K562 (cell line): ENCODE data around the gene CHORDC1. TPM values are rescaled to one million over a fixed set of nuclear protein-coding genes. Genes with fewer than 3 reads are reported as not detected.

Source experiments
- ATAC-seq: fragments of 200-7000 bp; cut with Tn5 transposase; 3 replicates; pipeline ENCODE4 v1.9.1; 2020; ENCODE audit warnings: moderate library complexity
- BruUV-seq: library from RNA; stranded (reverse); fragments of 400-500 nt; replicated peaks from 2 replicates; lab custom pipeline; 2021; lab: Mats Ljungman, UMichigan
- CTCF ChIA-PET: fragments of 300-600 bp; formaldehyde crosslinking; extraction: SDS; loops from one replicate; lab custom pipeline; 2021; ENCODE audit warnings: low intra/inter-chr PET ratio; lab: Yijun Ruan, JAX
- POLR2A ChIA-PET: fragments of 300-600, 350-650 bp; sonication (Branson Sonifier 250); formaldehyde crosslinking; extraction: SDS; loops from one replicate; lab custom pipeline; 2021; ENCODE audit warnings: antibody characterized with exemption, inconsistent platforms; lab: Yijun Ruan, JAX
- DNase-seq, 4 experiments: peaks; one replicate each; pipeline versions ENCODE4 v3.0.0 to v3.0.0-alpha.2; 2011 to 2018; ENCODE audit warnings: low spot score in 3 of 4, mixed read lengths in 3 of 4; ENCODE audit errors: extremely low read depth in 1 of 4
- FAIRE-seq: peaks from 2 replicates; lab custom pipeline; 2011; peaks lifted over from hg19 to GRCh38; lab: Jason Lieb, UNC
- H2AFZ ChIP-seq: 2 replicates; pipeline ENCODE4 v1.6.0; 2011; ENCODE audit warnings: low read depth, low read length, control low read depth, inconsistent platforms
- H3K27ac ChIP-seq: fragments of 200-600 bp; 3 replicates; pipeline ENCODE4 v1.8.0; 2011; ENCODE audit warnings: low read depth, mild to moderate bottlenecking, control low read depth, inconsistent platforms, low read length, moderate library complexity, mixed read lengths; ENCODE audit errors: extremely low read depth
- H3K27me3 ChIP-seq, 2 experiments: fragments of 300-600 bp in 1 of 2; 2 replicates in 1 of 2; 3 replicates in 1 of 2; pipeline versions ENCODE4 v1.6.0 to v1.8.0; 2011; ENCODE audit warnings: inconsistent platforms in 2 of 2, low read length in 2 of 2, mild to moderate bottlenecking in 1 of 2, mixed read lengths in 1 of 2, moderate library complexity in 1 of 2; ENCODE audit not compliant: control insufficient read depth in 2 of 2, insufficient read depth in 2 of 2
- H3K36me3 ChIP-seq: fragments of 300-600 bp; 3 replicates; pipeline ENCODE4 v1.8.0; 2011; ENCODE audit warnings: mild to moderate bottlenecking, low read length, inconsistent platforms; ENCODE audit not compliant: control insufficient read depth, insufficient read depth
- H3K4me1 ChIP-seq, 2 experiments: fragments of 200-600 bp in 1 of 2; replicated peaks in 1 of 2; 2 replicates in 1 of 2; 3 replicates in 1 of 2; pipeline versions ENCODE4 v1.5.1 to v1.8.0; 2011; ENCODE audit warnings: inconsistent platforms in 2 of 2, low read length in 2 of 2, mild to moderate bottlenecking in 1 of 2, mixed read lengths in 1 of 2, moderate library complexity in 1 of 2; ENCODE audit not compliant: control insufficient read depth in 2 of 2, insufficient read depth in 2 of 2
- H3K4me2 ChIP-seq: 2 replicates; pipeline ENCODE4 v1.6.1; 2011; ENCODE audit warnings: low read length, control low read depth, inconsistent platforms, mixed read lengths; ENCODE audit not compliant: insufficient read depth
- H3K4me3 ChIP-seq: fragments of 200-600 bp; sonication (generic), shearing (Covaris generic); 2 replicates; pipeline ENCODE4 v1.5.1; 2016; ENCODE audit warnings: control low read depth, inconsistent platforms
- H3K79me2 ChIP-seq: fragments of 200-600 bp; 3 replicates; pipeline ENCODE4 v1.8.0; 2011; ENCODE audit warnings: low read length, inconsistent platforms; ENCODE audit not compliant: control insufficient read depth, insufficient read depth
- H3K9ac ChIP-seq, 2 experiments: 2 replicates each; pipeline versions ENCODE4 v1.6.0 to v1.6.1; 2011; ENCODE audit warnings: low read depth in 2 of 2, low read length in 2 of 2, control low read depth in 1 of 2, inconsistent platforms in 1 of 2, mild to moderate bottlenecking in 1 of 2, mixed read lengths in 1 of 2; ENCODE audit not compliant: insufficient read depth in 1 of 2
- H3K9me1 ChIP-seq: one replicate; pipeline ENCODE4 v1.6.0; 2011; ENCODE audit warnings: inconsistent platforms, mild to moderate bottlenecking, low read length, moderate library complexity; ENCODE audit not compliant: control insufficient read depth, insufficient read depth
- H3K9me3 ChIP-seq: replicated peaks from 2 replicates; pipeline ENCODE4 v1.5.1; 2011; ENCODE audit warnings: low read depth, low read length, inconsistent platforms; ENCODE audit not compliant: control insufficient read depth, insufficient read depth
- H4K20me1 ChIP-seq: replicated peaks from 2 replicates; pipeline ENCODE4 v1.6.1; 2011; ENCODE audit warnings: low read length, inconsistent platforms, mixed read lengths; ENCODE audit not compliant: control insufficient read depth, insufficient read depth
- ATF1 ChIP-seq, 2 experiments: fragments of 450-650 bp in 1 of 2; IDR thresholded peaks; 2 replicates each; pipeline ENCODE4 v1.6.1; 2016; ENCODE audit warnings: missing compliant biosample characterization in 1 of 2, missing genetic modification characterization in 1 of 2
- HMGN3 ChIP-seq: IDR thresholded peaks from 2 replicates; pipeline ENCODE4 v1.6.1; 2011; ENCODE audit warnings: borderline replicate concordance, low read depth, mild to moderate bottlenecking, mixed read lengths, low read length; ENCODE audit not compliant: insufficient read length; ENCODE audit errors: extremely low read depth
- HNRNPUL1 ChIP-seq: fragments of 200-400 bp; formaldehyde crosslinking; IDR thresholded peaks from 2 replicates; pipeline ENCODE4 v1.6.1; 2017; ENCODE audit warnings: low read length
- KDM5B ChIP-seq: fragments of 200-600 bp; sonication (generic); IDR thresholded peaks from 2 replicates; pipeline ENCODE4 v1.6.1; 2012; ENCODE audit warnings: low read depth, mild to moderate bottlenecking, moderate library complexity, low read length, control low read depth, inconsistent platforms; ENCODE audit not compliant: insufficient replicate concordance
- MYBL2 ChIP-seq, 2 experiments: fragments of 450-650 bp in 1 of 2; sonication (generic) in 1 of 2; formaldehyde crosslinking in 1 of 2; IDR thresholded peaks; 2 replicates each; pipeline versions ENCODE4 v1.6.1 to v1.8.1; 2017 to 2022; ENCODE audit warnings: borderline replicate concordance in 1 of 2, inconsistent platforms in 1 of 2, low read depth in 1 of 2, mild to moderate bottlenecking in 1 of 2, missing genetic modification reagents in 1 of 2, moderate library complexity in 1 of 2
- ZNF347 ChIP-seq: fragments of 450-650 bp; formaldehyde crosslinking; IDR thresholded peaks from 2 replicates; pipeline ENCODE4 v1.4.0; 2020; ENCODE audit warnings: low read depth, mild to moderate bottlenecking, moderate library complexity
- WGBS: fragments of 100-300 bp; shearing (Covaris generic); methylation state at CpG from one replicate; pipeline ENCODE4 v1.1.6; 2016; ENCODE audit warnings: low coverage, mixed read lengths; ENCODE audit not compliant: insufficient coverage; ENCODE audit errors: missing lambda C conversion rate; 5-methylcytosine and 5-hydroxymethylcytosine counted together
- in situ Hi-C: fragments of 300-500 bp; cut with MboI; formaldehyde crosslinking; loops from 4 replicates; pipeline ENCODE4 v1.15.0; 2018; ENCODE audit warnings: inconsistent platforms, mixed read lengths
- intact Hi-C: fragments of 100-400 bp; cut with micrococcal nuclease; formaldehyde crosslinking; loops from 2 replicates; pipeline ENCODE4 v1.14.2; 2022
- polyA plus RNA-seq, 8 experiments: library from polyadenylated mRNA; depleted of rRNA in 4 of 8; stranded (reverse) in 5 of 8; unstranded in 3 of 8; fragments of >200 nt; fragmentation: Nextera tagmentation in 2 of 8; fragmentation: Illumina TruSeq in 1 of 8; extraction: Ambion mirVana in 2 of 8; extraction: Trizol in 1 of 8; gene quantifications; 2 replicates each; pipeline versions ENCODE4 v1.2.1 to v1.2.3, GENCODE V29; 2011 to 2014; ENCODE audit warnings: inconsistent platforms in 1 of 8, missing spikeins in 1 of 8
- total RNA-seq, 7 experiments: library from RNA; depleted of rRNA in 6 of 7; stranded (reverse); fragments of >200 nt in 6 of 7; fragmentation: Illumina TruSeq in 2 of 7; extraction: Trizol in 2 of 7; gene quantifications; 2 replicates each; pipeline versions ENCODE4 v1.2.1 to v1.2.3, GENCODE V29; 2011 to 2021; ENCODE audit warnings: low replicate concordance in 1 of 7
- TF ChIP-seq, protein P1 (sequence below): fragments of 250-450 bp; sonication (Bioruptor Pico); IDR thresholded peaks from 2 replicates; pipeline ENCODE4 v1.5.0; 2021; ENCODE audit warnings: mild to moderate bottlenecking, borderline replicate concordance
- TF ChIP-seq, protein P2 (sequence below): IDR thresholded peaks from 2 replicates; pipeline ENCODE4 v1.6.1; 2012; ENCODE audit warnings: low read depth, low read length, improper control_type of control experiment, borderline replicate concordance
- TF ChIP-seq, protein P3 (sequence below): sonication (generic); IDR thresholded peaks from 2 replicates; pipeline ENCODE4 v1.6.1; 2016

Gene CHORDC1
- total and polyA plus RNA-seq, 9 of the 15 experiments (the other 6 are each of a cell fraction or from before 2014, with no cell fraction given), result 68.7 to 148 (median 112) TPM

DNA sequence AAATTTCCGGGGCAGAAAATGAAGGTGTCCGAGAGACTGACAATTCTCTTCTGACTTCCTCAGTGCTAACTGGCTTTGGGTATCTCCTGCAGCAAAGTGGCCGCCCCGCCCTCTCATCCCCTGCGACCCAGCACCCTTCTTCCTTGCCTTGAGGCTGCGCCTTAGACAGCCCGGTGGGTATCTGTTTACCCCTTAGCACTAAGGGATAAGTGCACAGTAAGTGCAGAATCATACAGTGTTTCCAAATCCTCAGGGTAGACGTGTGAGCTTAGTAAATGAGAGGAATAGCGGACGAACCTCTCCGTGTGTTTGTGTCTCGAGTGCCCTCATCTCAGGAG is 368 bp upstream of the CHORDC1 start (continued):
- TF ChIP-seq, protein P1, sequence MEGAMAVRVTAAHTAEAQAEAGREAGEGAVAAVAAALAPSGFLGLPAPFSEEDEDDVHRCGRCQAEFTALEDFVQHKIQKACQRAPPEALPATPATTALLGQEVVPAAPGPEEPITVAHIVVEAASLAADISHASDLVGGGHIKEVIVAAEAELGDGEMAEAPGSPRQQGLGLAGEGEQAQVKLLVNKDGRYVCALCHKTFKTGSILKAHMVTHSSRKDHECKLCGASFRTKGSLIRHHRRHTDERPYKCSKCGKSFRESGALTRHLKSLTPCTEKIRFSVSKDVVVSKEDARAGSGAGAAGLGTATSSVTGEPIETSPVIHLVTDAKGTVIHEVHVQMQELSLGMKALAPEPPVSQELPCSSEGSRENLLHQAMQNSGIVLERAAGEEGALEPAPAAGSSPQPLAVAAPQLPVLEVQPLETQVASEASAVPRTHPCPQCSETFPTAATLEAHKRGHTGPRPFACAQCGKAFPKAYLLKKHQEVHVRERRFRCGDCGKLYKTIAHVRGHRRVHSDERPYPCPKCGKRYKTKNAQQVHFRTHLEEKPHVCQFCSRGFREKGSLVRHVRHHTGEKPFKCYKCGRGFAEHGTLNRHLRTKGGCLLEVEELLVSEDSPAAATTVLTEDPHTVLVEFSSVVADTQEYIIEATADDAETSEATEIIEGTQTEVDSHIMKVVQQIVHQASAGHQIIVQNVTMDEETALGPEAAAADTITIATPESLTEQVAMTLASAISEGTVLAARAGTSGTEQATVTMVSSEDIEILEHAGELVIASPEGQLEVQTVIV (CRISPR knock-in tag), result no peak
- TF ChIP-seq, protein P2, sequence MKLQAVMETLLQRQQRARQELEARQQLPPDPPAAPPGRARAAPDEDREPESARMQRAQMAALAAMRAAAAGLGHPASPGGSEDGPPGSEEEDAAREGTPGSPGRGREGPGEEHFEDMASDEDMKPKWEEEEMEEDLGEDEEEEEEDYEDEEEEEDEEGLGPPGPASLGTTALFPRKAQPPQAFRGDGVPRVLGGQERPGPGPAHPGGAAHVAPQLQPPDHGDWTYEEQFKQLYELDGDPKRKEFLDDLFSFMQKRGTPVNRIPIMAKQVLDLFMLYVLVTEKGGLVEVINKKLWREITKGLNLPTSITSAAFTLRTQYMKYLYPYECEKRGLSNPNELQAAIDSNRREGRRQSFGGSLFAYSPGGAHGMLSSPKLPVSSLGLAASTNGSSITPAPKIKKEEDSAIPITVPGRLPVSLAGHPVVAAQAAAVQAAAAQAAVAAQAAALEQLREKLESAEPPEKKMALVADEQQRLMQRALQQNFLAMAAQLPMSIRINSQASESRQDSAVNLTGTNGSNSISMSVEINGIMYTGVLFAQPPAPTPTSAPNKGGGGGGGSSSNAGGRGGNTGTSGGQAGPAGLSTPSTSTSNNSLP, result no peak
- TF ChIP-seq HMGN3, result peak; percentile 1
- no peak for TF ChIP-seq ATF1 (CRISPR knock-in tag; IDR thresholded peaks at IDR 0.05)
- peak; percentile 42; the same call in 1 of the 2 replicates for TF ChIP-seq ATF1 (tag; IDR thresholded peaks at IDR 0.05)

DNA sequence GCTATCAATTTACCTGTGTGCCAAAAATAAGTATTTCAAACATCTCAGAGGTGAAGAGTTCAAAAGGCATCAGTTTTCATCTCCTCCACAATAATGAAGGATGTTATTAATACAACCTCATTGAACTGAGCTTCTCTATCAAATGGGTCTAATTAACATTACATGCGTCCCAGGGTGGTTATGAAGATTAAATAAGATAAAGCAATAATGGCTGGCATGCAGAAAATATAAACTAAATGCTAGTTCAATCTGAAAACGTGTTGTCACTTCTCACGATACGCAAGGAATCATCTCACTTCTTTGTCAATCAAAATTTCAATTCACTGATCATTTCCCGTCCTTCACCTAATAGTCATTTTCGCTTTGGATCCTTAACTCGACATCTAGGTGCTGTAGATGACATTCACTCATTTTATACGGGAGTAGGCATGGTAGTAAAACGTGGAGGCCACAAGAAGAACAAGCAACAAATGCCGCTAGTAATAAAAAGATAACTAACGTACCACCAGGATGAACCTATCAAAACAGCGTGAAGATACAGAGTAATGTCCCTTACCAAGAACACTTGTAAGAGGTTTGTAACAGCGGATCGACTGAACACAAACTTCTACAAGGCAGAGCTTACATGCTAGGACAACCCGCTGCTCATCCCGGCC is 918 bp downstream of the CHORDC1 start:
- no peak for DNase-seq
- TF ChIP-seq ZNF347 (CRISPR knock-in tag), result no peak
- no peak for TF ChIP-seq MYBL2 (IDR thresholded peaks at IDR 0.05; ENCODE audit: low read depth)
- no peak for TF ChIP-seq MYBL2 (CRISPR knock-in tag; IDR thresholded peaks at IDR 0.05; ENCODE audit: borderline replicate concordance)
- TF ChIP-seq HNRNPUL1, result no peak
- TF ChIP-seq, protein P3, sequence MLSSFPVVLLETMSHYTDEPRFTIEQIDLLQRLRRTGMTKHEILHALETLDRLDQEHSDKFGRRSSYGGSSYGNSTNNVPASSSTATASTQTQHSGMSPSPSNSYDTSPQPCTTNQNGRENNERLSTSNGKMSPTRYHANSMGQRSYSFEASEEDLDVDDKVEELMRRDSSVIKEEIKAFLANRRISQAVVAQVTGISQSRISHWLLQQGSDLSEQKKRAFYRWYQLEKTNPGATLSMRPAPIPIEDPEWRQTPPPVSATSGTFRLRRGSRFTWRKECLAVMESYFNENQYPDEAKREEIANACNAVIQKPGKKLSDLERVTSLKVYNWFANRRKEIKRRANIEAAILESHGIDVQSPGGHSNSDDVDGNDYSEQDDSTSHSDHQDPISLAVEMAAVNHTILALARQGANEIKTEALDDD, result peak; percentile 41; the same call in 1 of the 2 replicates
- peak; percentile 4 for TF ChIP-seq KDM5B
- ChIA-PET POLR2A (interaction anchor here (1.6 kb wide), 2 partner anchors 10 to 12 kb away, joined by 4 to 6 read pairs; no protein-coding TSS in a partner anchor), CTCF (no interaction called here)
- Histone ChIP-seq H3K79me2 (peaks cover 84% of the 10 kb centered on the region), H3K9me1 (no peaks in the 10 kb centered on the region), H4K20me1 (peaks cover 6% of the 10 kb centered on the region; the same call in 1 of the 2 replicates), H3K27ac (peak overlapping the region; percentile 83), H3K4me2 (peak overlapping the region; percentile 97), H3K9ac (peak overlapping the region; percentile 76 to 96), H2AFZ (peak overlapping the region; percentile 92), H3K4me3 (peak overlapping the region; percentile 89), H3K27me3 (no peaks in the 10 kb centered on the region), H3K4me1 (peaks cover 5 to 9% of the 10 kb centered on the region in 2 experiments; a peak in 4 of 5 replicates), H3K36me3 (peaks cover 32% of the 10 kb centered on the region), H3K9me3 (no peaks in the 10 kb centered on the region)
- intact Hi-C loops, result loop anchor here (2.0 kb wide), 1 partner anchor 19 kb away; no protein-coding TSS in a partner anchor
- peak; percentile 57 for ATAC-seq
- WGBS, result 0% methylated on average over 16 of the region's 16 CpGs
- in situ Hi-C loops, result no loop called here
- no TSS peak for BruUV-seq
- FAIRE-seq, result no peak
